ENCODE measurements around the gene GTF2A1.

Gene GTF2A1

GRCh38 chr14:81208489-81208888 is 12.3 kb downstream of the GTF2A1 start:
- DNase-seq (ENCODE audit: extremely low spot score), result no peak
- TF ChIP-seq FOXK2 (IDR thresholded peaks at IDR 0.05) (no peak), L3MBTL2 (conservative IDR thresholded peaks at IDR 0.05) (no peak), NFRKB (IDR thresholded peaks at IDR 0.05) (no peak), ARNT (IDR thresholded peaks at IDR 0.05) (no peak), FOXA1 (IDR thresholded peaks at IDR 0.05) (no peak), ZNF384 (IDR thresholded peaks at IDR 0.05) (no peak), FOXM1 (IDR thresholded peaks at IDR 0.05; ENCODE audit: borderline replicate concordance) (no peak), SP1 (IDR thresholded peaks at IDR 0.05) (no peak), PKNOX1 (IDR thresholded peaks at IDR 0.05) (no peak), SUZ12 (IDR thresholded peaks at IDR 0.05) (no peak), ELF4 (IDR thresholded peaks at IDR 0.05) (no peak), CTBP1 (IDR thresholded peaks at IDR 0.05; ENCODE audit: borderline replicate concordance) (no peak), HDGF (IDR thresholded peaks at IDR 0.05; ENCODE audit: borderline replicate concordance) (no peak), TARDBP (IDR thresholded peaks at IDR 0.05) (no peak)
- CTCF ChIA-PET, result no interaction called here
- POLR2A ChIA-PET, result interaction anchor here (1.2 kb wide), 1 partner anchor 12 kb away, joined by 3 read pairs; the partner anchor contains the start of gene GTF2A1

DNA sequence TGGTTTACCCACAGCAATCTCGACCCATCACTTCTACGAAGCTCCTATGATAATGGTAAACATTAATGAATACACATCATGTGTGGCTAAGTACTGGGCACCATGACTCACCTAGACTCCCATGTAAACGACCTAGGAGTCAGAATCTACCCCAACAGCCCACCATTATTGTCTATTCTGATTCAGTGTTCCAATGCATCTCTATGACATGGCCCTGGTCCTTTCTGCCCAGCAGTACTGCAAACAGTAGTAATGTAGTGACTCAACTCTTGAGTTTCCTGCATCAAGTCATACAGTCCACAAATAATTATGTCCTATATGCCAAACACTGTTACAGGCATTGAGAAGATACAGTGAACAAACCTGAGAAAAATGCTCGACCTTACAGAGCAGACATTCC is 14.6 kb downstream of the GTF2A1 start:
- ChIA-PET POLR2A (no interaction called here), CTCF (no interaction called here)
- DNase-seq (ENCODE audit: extremely low spot score), result no peak
- TF ChIP-seq BHLHE40 (IDR thresholded peaks at IDR 0.05; ENCODE audit: borderline replicate concordance), result no peak
- no peak for TF ChIP-seq FOXA1 (IDR thresholded peaks at IDR 0.05)
- no peak for TF ChIP-seq LEF1 (IDR thresholded peaks at IDR 0.05; ENCODE audit: borderline replicate concordance)
- TF ChIP-seq FOXM1 (IDR thresholded peaks at IDR 0.05; ENCODE audit: borderline replicate concordance), result no peak
- TF ChIP-seq FOXK2 (IDR thresholded peaks at IDR 0.05), result no peak
- TF ChIP-seq PKNOX1 (IDR thresholded peaks at IDR 0.05), result no peak
- no peak for TF ChIP-seq SP1 (IDR thresholded peaks at IDR 0.05)
- TF ChIP-seq L3MBTL2 (conservative IDR thresholded peaks at IDR 0.05), result no peak
- no peak for TF ChIP-seq SUZ12 (IDR thresholded peaks at IDR 0.05)
- TF ChIP-seq ELF4 (IDR thresholded peaks at IDR 0.05), result no peak
- no peak for TF ChIP-seq CTBP1 (IDR thresholded peaks at IDR 0.05; ENCODE audit: borderline replicate concordance)
- no peak for TF ChIP-seq ZNF384 (IDR thresholded peaks at IDR 0.05)
- TF ChIP-seq HDGF (IDR thresholded peaks at IDR 0.05; ENCODE audit: borderline replicate concordance), result no peak

DNA sequence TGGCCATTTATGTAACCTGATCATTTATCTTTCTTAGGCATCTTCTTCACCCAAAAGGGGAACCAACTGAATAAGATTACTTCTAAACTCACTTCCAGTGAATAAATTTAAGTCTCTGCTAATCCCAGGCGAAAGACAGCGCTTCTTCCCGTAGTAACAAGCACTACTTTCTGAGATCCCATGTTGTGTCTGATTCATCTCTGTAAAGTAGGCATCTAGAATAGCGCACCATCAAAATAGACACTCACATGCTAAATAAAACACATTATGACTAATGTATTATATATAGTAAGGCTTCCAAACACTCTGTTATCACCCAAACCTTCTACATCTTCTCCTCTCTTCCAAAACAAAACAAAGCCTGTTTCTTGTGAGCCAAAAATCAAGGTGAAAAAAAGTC is 15.1 kb downstream of the GTF2A1 start:
- ChIA-PET CTCF (no interaction called here), POLR2A (no interaction called here)
- no peak for TF ChIP-seq TARDBP (IDR thresholded peaks at IDR 0.05)
- TF ChIP-seq SP1 (IDR thresholded peaks at IDR 0.05), result no peak
- TF ChIP-seq FOXA1 (IDR thresholded peaks at IDR 0.05), result no peak
- TF ChIP-seq LEF1 (IDR thresholded peaks at IDR 0.05; ENCODE audit: borderline replicate concordance), result no peak
- no peak for TF ChIP-seq NFRKB (IDR thresholded peaks at IDR 0.05)
- no peak for DNase-seq (ENCODE audit: extremely low spot score)

GRCh38 chr14:81200054-81200453 is 20.7 kb downstream of the GTF2A1 start:
- DNase-seq (ENCODE audit: extremely low spot score), result no peak
- no peak for TF ChIP-seq CTBP1 (IDR thresholded peaks at IDR 0.05; ENCODE audit: borderline replicate concordance)
- ChIA-PET CTCF (no interaction called here), POLR2A (no interaction called here)

- CTCF ChIA-PET, result interaction anchor here (1.3 kb wide), 1 partner anchor 29 kb away, joined by 3 read pairs; no protein-coding TSS in a partner anchor
These were observed 21.7 kb downstream of the GTF2A1 start for GRCh38 chr14:81199084-81199483.

GRCh38 chr14:81198651-81199050 is 22.1 kb downstream of the GTF2A1 start:
- ChIA-PET CTCF (interaction anchor here (1.3 kb wide), 1 partner anchor 29 kb away, joined by 3 read pairs; no protein-coding TSS in a partner anchor), POLR2A (interaction anchor here (1.4 kb wide), 1 partner anchor 23 kb away, joined by 3 read pairs; no protein-coding TSS in a partner anchor)
- TF ChIP-seq HDGF (IDR thresholded peaks at IDR 0.05; ENCODE audit: borderline replicate concordance) (no peak), FOXM1 (IDR thresholded peaks at IDR 0.05; ENCODE audit: borderline replicate concordance) (no peak), TARDBP (IDR thresholded peaks at IDR 0.05) (no peak), CTBP1 (IDR thresholded peaks at IDR 0.05; ENCODE audit: borderline replicate concordance) (no peak), L3MBTL2 (conservative IDR thresholded peaks at IDR 0.05) (no peak), SUZ12 (IDR thresholded peaks at IDR 0.05) (no peak), ZNF384 (IDR thresholded peaks at IDR 0.05) (no peak), SP1 (IDR thresholded peaks at IDR 0.05) (no peak), PKNOX1 (IDR thresholded peaks at IDR 0.05) (no peak), ELF4 (IDR thresholded peaks at IDR 0.05) (no peak), LEF1 (IDR thresholded peaks at IDR 0.05; ENCODE audit: borderline replicate concordance) (no peak), BHLHE40 (IDR thresholded peaks at IDR 0.05; ENCODE audit: borderline replicate concordance) (no peak)
- DNase-seq (ENCODE audit: extremely low spot score), result no peak

More at GRCh38 chr14:81199084-81199483, 21.7 kb downstream of the GTF2A1 start:
- TF ChIP-seq FOXK2 (IDR thresholded peaks at IDR 0.05), result no peak
- TF ChIP-seq TARDBP (IDR thresholded peaks at IDR 0.05), result no peak
- TF ChIP-seq ZNF384 (IDR thresholded peaks at IDR 0.05), result no peak
- no peak for TF ChIP-seq CTBP1 (IDR thresholded peaks at IDR 0.05; ENCODE audit: borderline replicate concordance)
- no peak for TF ChIP-seq FOXA1 (IDR thresholded peaks at IDR 0.05)
- no peak for TF ChIP-seq HDGF (IDR thresholded peaks at IDR 0.05; ENCODE audit: borderline replicate concordance)
- TF ChIP-seq SUZ12 (IDR thresholded peaks at IDR 0.05), result no peak
- TF ChIP-seq SP1 (IDR thresholded peaks at IDR 0.05), result no peak
- no peak for TF ChIP-seq LEF1 (IDR thresholded peaks at IDR 0.05; ENCODE audit: borderline replicate concordance)
- no peak for TF ChIP-seq FOXM1 (IDR thresholded peaks at IDR 0.05; ENCODE audit: borderline replicate concordance)
- TF ChIP-seq L3MBTL2 (conservative IDR thresholded peaks at IDR 0.05), result no peak
- no peak for TF ChIP-seq ELF4 (IDR thresholded peaks at IDR 0.05)
- TF ChIP-seq ARNT (IDR thresholded peaks at IDR 0.05), result no peak
- POLR2A ChIA-PET, result no interaction called here
- no peak for DNase-seq (ENCODE audit: extremely low spot score)

Data from HEK293T (cell line).